GM19395 (cell line): ENCODE measurements around the gene ZNF688.

Source experiments
- ATAC-seq: cut with Tn5 transposase; IDR thresholded peaks from one replicate; pipeline ENCODE4 v1.9.1; 2021; ENCODE audit warnings: mild to moderate bottlenecking, moderate library complexity; ENCODE audit not compliant: unreplicated experiment

ZNF688 gene

GRCh38 chr16:30521873-30522641 is 49.5 kb downstream of the ZNF688 start:
- no peak for ATAC-seq

DNA sequence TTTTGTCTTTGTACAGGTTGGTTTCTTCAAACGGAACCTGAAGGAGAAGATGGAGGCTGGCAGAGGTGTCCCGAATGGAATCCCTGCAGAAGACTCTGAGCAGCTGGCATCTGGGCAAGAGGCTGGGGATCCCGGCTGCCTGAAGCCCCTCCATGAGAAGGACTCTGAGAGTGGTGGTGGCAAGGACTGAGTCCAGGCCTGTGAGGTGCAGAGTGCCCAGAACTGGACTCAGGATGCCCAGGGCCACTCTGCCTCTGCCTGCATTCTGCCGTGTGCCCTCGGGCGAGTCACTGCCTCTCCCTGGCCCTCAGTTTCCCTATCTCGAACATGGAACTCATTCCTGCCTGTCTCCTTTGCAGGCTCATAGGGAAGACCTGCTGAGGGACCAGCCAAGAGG is 50.0 kb downstream of the ZNF688 start:
- no peak for ATAC-seq
